HG02798 (cell line): ENCODE measurements around the gene NXF3.
"Not testable (repeated sequence)": the region's sequence is repeated elsewhere in the genome, so short reads cannot be mapped to it uniquely, and the experiment has no call there.

ENCODE experiments used
- ATAC-seq: cut with Tn5 transposase; IDR thresholded peaks from one replicate; pipeline ENCODE4 v1.9.1; 2021; ENCODE audit warnings: mild to moderate bottlenecking; ENCODE audit not compliant: unreplicated experiment, poor library complexity

NXF3 gene

GRCh38 chrX:103092942-103093341 lies at the start of gene NXF3:
Gene NXF3, minus strand, starts transcription at chrX:103093143. Its CDS starts 120 bp downstream, at chrX:103093023.
- no peak for ATAC-seq

GRCh38 chrX:103136528-103136927 lies 43.6 kb upstream of the NXF3 start:
- not testable (repeated sequence) for ATAC-seq

GRCh38 chrX:103124284-103124683 lies 31.3 kb upstream of the NXF3 start:
- no peak for ATAC-seq

- ATAC-seq = no peak
These were observed 27.8 kb upstream of the NXF3 start for GRCh38 chrX:103120748-103121147.

- not testable (repeated sequence) for ATAC-seq
These were observed 24.0 kb upstream of the NXF3 start for GRCh38 chrX:103116970-103117369.

- not testable (repeated sequence) for ATAC-seq
These were observed 16.6 kb upstream of the NXF3 start for GRCh38 chrX:103109497-103109896.

- no peak for ATAC-seq
These were observed 14.9 kb upstream of the NXF3 start for GRCh38 chrX:103107836-103108235.

GRCh38 chrX:103107227-103107737 lies 14.3 kb upstream of the NXF3 start:
- not testable (repeated sequence) for ATAC-seq

GRCh38 chrX:103104370-103104769 lies 11.4 kb upstream of the NXF3 start:
- ATAC-seq = not testable (repeated sequence)

- not testable (repeated sequence) for ATAC-seq
These were observed 10.9 kb upstream of the NXF3 start for GRCh38 chrX:103103866-103104265.

- no peak for ATAC-seq
These were observed 8.5 kb upstream of the NXF3 start for GRCh38 chrX:103101299-103102042.

- no peak for ATAC-seq
These were observed 7.5 kb upstream of the NXF3 start for GRCh38 chrX:103100484-103100883.

- no peak for ATAC-seq
These were observed 6.7 kb upstream of the NXF3 start for GRCh38 chrX:103099691-103100090.

GRCh38 chrX:103098488-103098887 lies 5.5 kb upstream of the NXF3 start:
- no peak for ATAC-seq

- ATAC-seq = no peak
These were observed 11.9 kb downstream of the NXF3 start for GRCh38 chrX:103081051-103081450.

GRCh38 chrX:103073467-103073866 lies 19.5 kb downstream of the NXF3 start:
- no peak for ATAC-seq

GRCh38 chrX:103066606-103067005 lies 26.3 kb downstream of the NXF3 start:
- ATAC-seq = no peak

GRCh38 chrX:103063918-103064434 lies 29.0 kb downstream of the NXF3 start, which contains the start of gene BEX1:
Gene BEX1, minus strand, starts transcription at chrX:103064171. Its CDS starts 897 bp downstream, at chrX:103063274.
- ATAC-seq = no peak

GRCh38 chrX:103063191-103063845 lies 29.6 kb downstream of the NXF3 start:
- no peak for ATAC-seq

- ATAC-seq = no peak
These were observed 31.5 kb downstream of the NXF3 start for GRCh38 chrX:103061486-103061885.

- no peak for ATAC-seq
These were observed 36.0 kb downstream of the NXF3 start for GRCh38 chrX:103056902-103057301.
